NCI-H187 (cell line): ENCODE data around the gene ACTN4.
"Not testable (repeated sequence)": the region's sequence is repeated elsewhere in the genome, so short reads cannot be mapped to it uniquely, and the experiment has no call there.

Experiments
- DNase-seq, 2 experiments: peaks; one replicate each; lab custom pipeline; 2025; lab: John Stamatoyannopoulos, UW

The ACTN4 gene

DNA sequence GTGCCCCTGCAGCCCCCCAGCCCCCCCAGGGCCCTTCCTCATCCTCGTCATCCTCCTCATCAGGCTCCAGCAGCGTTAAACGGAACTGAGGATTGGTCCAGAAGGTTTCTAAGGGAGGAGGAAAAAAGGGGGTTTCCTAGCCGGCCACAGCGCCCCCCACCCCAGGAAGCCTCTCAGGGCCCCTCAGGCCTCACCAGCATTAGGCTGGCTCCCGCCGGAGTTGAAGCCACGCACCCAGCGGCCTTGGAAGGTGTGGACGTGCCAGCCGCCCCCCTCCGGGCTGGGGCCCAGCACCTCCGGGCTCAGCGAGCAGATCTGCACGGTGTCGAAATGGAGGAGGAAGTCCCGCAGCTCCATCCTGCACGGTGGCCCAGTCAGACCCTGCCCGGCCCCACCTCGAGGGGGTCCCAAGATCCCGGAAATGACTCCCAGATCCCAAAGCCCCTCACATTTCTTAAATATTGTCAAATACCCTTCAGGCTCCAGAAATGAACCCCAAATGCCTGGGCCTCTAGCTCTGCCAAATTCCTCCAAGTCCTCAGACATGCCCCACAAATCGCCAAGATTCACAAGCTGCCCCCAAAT lies 89.9 kb downstream of the ACTN4 start:
- DNase-seq, result no peak

DNA sequence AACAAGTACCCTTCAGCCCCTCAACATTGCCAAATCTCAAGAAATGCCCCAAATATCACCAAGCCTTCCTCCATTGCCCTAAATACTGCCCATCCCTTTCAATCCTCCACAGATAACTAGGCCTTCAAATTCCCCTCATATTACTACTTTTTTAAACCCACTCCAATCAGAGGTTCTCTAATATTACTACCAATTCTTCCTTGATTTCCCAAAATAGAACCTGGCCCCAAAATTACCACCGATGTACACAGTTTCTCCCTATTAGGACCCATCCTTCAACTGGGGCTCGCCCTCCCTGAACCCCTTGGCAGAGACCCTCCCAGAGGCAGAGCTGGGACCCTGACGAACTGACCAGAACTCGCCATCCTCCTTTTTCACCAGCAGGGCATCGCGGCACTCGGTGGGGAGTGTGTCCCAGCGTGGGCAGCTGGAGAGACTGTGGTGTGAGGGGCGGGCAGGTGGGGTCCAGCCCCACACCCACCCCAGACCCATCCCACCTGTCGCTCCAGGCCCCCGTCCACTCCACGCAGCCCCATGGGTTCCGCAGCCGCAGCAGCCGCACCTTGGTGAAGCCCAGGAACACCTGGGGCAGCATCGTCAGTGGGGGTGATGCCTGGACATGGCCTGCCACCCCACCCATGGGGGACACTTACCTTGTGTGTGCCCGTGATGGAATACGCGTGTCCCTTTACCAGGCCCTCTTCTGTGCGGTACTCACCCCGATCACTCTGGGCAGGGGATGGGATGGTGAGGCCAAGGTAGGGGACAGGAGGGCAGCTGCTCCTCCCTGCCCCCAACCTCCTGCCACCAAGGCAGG lies 90.7 kb downstream of the ACTN4 start:
- DNase-seq, result no peak

DNA sequence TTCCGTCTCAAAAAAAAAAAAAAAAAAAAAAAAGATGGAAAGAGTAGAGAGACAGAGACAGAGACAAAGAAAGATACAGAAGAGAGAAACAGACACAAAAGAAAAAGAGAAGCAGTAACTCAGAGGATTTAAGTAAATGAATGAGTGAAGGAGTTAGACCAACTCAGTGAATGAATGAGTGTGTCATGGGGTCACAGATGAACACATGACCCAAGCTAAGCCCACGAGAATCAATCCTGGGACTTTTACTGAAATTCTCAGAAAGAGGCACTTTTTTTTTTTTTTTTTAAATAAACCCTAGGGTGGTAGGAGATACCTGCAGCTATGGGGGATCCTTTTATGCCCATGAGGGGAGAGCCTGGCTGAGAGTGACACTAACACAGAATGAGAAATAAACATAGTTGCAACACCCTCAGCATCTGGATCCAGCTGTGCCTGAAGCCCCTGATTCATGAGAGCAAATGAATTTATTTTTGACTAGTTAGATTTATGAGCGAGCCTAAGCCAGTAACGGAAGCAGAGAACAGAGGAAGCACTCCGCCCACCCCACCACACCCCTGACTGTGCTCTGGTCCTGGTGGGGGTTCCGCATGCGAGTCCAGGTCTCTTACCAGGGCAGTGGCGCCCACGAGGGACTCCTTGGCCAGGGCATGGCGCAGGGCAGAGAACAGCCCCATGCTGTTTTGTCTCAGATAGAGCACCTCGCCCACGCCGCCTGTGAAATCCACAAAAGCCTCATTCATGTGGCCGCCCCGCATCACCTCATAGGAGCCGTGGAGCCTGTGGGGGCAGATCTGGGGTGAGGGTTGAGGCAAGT lies 92.2 kb downstream of the ACTN4 start:
- DNase-seq, result no peak

DNA sequence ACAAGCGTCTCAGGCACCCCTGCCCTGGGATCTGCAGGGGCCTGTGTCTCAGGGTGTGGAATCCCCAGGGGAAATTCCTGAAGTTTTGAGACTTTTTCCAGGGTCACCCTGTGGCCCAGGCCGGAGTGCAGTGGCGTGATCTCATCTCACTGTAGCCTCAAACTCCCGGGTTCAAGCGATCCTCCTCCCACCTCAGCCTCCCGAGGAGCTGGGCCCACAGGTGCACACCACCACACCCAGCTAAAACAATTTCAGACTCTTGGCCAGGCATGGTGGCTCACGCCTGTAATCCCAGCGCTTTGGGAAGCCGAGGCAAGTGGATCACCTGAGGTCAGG lies 92.8 kb downstream of the ACTN4 start:
- no peak for DNase-seq

DNA sequence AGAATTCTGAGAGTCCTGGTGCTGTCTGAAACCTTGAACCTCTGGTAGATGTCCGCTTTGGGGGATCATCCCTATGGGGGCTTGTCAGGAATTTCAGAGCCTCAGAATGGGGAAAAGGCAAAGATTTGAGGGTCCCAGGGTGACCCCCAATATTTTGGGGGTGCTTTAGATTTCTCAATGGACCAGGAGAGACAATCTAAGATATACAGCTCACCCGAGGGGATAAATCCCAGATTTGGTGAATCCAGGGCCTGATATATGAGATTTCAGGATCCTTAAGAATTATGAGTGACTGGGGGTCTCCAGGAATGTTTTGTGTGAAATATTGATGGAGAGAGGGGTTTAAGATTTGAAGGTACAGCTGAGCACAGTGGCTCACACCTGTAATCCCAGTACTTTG lies 93.5 kb downstream of the ACTN4 start:
- DNase-seq, result no peak

DNA sequence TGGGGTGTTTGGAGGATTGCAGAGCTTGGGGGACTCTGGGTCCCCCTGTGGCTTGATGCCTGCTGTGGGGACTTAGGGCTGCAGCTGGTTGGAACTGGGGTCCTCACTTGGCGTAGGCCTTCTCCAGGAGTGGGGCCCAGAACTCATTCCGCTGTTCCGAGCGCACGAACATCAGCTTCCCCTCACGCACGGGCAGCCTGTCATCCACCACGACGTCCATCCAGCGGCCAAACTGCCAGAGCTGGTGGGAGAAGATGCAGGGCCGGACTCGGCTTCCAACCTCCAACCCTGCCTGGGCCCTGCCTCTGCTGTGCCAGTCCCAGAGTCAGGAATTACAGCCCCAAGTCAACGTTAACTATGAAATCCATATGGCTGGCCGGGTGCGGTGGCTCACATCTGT lies 94.2 kb downstream of the ACTN4 start:
- no peak for DNase-seq

DNA sequence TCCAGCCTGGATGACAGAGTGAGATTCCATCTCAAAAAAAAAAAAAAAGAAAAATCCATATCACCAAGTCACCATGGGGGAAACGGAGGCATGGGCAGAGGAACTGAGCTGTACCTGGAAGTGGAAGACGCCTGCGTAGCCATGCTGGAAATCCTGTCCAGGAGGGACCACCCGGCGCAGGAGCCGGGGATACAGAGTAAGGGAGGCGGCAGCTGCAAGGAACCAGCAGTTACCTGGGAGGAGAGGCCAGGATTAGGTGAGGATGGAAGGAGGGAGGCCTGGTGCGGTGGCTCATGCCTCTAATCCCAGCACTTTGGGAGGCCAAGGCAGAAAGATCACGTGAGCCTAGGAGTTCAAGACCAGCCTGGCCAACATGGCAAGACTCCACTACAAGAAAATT lies 94.8 kb downstream of the ACTN4 start:
- DNase-seq, result no peak

DNA sequence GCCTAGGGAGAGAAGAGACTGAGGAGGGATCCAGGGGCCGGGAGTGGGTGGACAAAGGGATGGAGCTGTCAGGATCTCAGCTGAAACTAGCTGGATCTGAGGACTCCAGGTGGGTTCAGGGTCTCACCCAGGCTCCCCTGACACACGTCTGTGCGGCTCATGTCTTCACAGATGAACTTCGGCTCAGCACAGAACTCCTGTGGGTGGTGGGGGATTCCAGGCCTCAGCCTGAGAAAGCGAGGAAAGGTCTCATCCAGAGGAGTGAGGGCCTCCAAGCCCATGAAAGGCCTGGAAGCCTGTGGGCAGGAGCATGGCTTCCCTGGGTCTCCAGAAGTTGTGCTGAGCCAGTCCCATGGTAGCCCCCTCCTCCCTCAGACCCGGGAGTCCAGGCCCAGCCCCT lies 95.5 kb downstream of the ACTN4 start:
- no peak for DNase-seq

DNA sequence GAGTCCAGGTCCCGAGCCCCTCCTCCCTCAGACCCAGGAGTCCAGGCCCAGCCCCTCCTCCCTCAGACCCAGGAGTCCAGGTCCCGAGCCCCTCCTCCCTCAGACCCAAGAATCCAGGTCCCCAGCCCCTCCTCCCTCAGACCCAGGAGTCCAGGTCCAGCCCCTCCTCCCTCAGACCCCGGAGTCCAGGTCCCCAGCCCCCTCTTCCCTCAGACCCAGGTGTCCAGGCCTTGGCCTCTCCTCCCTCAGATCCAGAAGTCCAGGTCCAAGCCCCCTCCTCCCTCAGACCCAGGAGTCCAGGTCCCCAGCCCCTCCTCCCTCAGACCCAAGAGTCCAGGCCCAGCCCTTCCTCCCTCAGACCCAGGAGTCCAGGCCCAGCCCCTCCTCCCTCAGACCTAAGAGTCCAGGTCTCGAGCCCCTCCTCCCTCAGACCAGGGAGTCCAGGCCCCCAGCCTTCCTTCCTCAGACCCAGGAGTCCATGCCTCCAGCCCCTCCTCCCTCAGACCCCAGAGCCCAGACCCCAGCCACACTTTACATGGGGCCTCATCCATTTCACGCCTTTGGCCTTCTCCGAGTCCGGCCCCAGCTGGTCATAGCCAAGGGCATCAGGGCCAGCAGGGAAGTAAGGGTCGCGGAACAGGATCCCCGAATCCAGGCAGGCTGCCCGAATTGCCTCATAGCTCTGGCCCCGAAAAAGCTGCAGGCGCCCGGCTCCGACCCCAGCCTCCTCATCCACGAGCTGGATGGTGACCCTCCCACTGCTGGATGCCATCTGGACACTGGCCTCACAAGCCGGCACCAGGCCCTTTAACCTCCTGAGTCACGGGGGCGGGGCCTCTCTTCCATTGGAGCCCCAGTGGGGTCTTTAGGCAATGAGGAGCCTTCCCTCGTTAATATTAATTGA lies 96.2 kb downstream of the ACTN4 start:
- no peak for DNase-seq

DNA sequence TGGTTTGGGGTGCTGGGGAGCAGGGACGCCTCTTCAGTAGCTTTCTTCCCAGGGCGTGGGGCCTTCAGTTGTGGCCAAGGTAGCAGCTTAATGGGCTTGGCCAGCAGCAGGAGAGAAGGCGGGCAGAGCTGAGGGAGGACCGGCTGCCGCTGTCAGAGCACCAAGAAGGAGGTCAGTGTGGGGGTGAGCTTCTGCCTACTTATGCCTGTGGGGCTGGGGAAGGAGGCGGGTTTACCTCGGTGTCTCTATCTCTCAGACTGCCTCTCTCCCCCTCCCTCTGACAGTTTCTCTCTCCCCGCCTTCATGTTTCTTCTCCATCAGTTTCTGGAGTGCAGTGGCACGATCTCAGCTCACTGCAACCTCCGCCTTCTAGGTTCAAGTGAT lies 96.8 kb downstream of the ACTN4 start, which contains the start of gene CAPN12:
Gene CAPN12 (minus strand): TSS at position 177 of the 384 bp plus-strand sequence. CDS start 309 bp downstream, outside the sequence.
- DNase-seq, result no peak

DNA sequence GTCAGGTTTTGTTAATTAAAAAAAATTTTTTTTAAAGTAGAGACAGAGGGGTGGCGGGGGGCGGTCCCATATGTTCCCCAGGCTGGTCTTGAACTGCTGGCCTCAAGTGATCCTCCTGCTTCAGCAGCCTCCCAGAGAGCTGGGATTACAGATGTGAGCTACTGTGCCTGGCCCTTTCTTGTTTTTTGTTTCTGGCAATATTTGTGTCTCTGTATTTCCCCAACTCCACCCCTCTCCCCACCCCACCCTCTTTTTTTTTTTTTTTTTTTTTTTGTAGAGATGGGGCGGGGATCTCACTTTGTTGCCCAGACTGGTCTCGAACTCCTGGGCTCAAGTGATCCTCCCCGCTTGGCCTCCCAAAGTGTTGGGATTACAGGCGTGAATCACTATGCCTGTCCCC lies 97.4 kb downstream of the ACTN4 start:
- no peak for DNase-seq

DNA sequence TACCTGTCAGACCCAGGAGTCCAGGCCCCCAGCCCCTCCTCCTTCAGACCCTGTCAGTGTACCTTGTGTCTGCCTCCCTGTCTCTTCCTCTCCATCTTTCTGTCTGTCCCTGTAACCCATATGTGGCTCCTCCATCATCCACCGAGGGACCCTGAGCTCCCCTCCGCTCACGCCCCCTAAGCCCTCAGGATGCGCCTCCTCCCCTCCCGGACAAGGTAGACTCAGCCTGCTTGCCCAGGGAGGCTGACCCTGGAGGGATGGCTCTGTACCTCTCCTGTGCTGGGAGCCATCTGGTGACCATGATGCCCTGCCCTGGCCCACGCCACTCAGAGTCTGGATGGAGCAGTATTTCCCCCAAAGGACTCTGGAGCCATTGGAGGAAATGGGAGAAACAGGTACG lies 97.9 kb downstream of the ACTN4 start:
- DNase-seq, result no peak

DNA sequence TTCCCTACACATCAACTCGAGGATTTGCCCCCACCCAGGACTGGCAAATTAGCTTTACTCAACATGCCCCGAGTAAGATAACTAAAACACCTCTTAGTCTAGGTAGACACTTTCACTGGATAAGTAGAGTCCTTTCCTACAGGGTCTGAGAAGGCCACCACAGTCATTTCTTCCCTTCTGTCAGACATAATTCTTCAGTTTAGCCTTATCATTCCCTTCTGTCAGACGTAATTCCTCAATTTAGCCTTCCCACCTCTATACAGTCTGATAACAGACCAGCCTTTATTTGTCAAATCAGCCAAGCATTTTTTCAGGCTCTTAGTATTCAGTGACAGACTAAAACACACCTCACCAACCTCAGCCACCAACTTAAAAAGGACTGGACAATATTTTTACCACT lies 106.3 kb downstream of the ACTN4 start:
- not testable (repeated sequence) for DNase-seq

DNA sequence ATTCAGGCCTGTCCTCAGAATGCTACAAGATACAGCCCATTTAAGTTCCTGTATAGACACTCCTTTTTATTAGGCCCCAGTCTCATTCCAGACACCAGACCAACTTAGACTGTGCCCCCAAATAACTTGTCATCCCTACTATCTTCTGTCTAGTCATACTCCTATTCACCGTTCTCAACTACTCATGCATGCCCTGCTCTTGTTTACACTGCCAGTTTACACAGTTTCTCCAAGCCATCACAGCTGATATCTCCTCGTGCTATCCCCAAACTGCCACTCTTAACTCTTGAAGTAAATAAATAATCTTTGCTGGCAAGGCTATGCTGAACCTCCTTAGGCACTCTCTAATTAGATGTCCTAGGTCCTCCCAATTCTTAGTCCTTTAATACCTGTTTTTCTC lies 106.7 kb downstream of the ACTN4 start:
- not testable (repeated sequence) for DNase-seq

DNA sequence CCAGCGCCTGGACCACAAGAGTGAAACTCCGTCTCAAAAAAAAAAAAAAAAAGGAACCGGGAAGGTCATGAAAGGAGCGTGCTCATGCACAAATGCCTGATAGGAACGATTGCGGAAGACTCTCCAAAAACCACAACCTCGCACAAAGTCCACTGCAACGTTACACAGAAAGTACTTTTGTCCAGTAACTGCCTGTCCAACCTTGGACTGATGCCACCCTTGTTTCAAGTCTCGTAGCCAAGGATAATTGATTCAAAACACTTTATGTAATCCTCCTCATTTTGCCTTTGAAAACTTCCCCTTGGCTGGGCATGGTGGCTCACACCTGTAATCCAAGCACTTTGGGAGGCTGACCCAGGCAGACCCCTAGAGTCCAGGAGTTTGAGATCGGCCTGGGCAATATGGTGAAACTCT lies 112.1 kb downstream of the ACTN4 start:
- DNase-seq, result no peak

DNA sequence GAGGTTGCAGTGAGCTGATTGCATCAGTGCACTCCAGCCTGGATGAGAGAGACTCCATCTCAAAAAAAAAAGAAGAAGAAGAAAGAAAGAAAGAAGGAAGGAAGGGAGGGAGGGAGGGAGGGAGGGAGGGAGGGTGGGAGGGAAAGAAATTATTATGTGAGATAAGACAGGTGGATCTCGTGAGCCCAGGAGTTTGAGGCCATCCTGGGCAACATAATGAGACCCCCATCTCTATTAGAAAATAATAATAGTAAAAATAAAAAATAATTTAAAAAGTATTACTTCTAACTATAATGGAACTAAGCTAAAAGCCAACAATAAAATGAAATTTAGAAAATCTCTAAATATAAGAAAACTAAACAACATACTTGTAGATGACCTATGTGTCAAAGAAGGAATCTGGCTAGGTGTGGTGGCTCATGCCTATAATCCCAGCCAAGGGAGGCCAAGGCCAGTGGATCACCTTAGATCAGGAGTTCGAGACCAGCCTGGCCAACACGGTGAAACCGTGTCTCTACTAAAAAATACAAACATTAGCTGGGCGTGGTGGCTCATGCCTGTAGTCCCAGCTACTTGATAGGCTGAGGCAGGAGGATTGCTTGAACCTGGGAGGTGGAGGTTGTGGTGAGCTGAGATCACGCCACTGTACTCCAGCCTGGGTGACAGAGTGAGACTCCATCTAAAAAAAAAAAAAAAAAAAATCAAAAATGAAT lies 113.5 kb downstream of the ACTN4 start:
- not testable (repeated sequence) for DNase-seq

DNA sequence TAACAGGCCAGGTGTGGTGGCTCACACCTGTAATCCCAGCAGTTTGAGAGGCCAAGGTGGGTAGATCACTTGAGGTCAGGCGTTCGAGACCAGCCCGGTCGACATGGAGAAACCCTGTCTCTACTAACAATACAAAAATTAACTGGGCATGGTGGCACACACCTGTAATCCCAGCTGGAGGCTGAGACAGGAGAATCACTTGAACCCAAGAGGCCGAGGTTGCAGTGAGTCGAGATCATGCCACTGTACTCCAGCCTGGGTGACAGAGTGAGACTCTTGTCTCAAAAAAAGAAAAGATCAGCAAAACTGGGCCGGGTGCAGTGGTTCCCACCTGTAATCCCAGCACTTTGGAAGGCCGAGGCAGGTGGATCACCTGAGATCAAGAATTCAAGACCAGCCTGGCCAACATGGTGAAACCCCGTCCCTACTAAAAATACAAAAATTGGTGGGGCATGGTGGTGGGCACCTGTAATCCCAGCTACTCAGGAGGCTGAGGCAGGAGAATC lies 114.5 kb downstream of the ACTN4 start:
- not testable (repeated sequence) for DNase-seq

DNA sequence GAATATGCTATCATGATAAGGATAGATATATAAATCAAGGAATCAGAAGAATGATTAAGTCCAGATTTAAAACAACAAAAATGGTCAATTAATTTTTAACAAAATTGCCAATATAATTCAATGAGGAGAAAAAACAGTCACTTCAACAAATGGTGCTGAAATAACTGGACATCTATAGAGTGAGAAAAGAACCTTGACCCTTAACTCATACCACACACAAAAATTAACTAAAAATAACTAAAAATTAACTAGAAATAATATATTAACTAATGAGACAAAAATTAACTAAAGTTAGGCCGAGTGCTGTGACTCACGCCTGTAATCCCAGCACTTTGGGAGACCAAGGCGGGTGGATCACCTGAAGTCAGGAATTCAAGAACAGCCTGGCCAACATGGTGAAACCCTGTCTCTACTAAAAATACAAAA lies 116.4 kb downstream of the ACTN4 start:
- DNase-seq, result no peak

DNA sequence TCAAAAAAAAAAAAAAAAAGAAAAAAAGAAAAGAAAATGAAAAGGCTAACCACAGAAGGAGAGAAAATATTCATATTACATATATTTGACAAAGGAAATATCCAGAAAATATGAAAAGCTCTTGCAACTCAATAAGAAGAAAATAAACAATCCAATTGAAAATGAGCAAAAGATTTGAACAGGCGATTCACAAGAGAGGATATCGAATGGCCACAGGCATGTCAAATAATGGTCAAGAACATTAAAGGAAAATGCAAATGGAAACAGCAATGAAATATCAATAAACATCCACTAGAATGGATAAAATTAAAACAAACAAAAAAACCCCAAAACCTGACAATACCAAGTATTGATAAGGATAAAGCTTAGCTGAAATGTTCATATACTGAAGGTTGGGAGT lies 117.8 kb downstream of the ACTN4 start:
- no peak for DNase-seq

DNA sequence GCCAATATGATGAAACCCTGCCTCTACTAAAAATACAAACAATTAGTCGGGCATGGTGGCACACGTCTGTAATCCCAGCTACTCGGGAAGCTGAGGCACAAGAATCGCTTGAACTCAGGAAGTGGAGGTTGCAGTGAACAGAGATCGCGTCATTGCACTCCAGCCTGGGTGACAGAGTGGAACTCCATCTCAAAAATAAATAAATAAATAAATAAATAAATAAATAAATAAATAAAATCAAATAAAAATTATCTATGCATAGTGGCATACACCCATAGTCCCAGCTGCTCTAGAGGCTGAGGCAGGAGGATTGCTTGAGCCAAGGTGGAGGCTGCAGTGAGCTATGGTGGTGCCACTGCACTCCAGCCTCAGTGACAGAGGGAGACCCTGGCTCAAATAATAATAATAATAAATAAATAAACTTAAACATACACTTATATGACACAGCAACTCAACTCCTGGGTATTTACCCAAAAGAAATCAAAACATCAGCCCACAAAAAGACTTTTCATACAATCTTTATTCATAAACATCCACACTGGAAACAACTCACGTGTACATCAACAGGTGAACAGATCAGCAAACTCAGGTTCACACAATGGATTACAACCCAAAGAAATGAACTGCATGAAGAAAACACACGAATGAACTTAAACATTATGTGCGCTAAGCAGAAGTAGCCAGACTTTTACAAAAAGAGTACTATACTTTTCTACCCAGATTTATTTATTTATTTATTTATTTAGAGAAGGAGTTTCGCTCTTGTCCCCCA lies 119.0 kb downstream of the ACTN4 start:
- DNase-seq, result no peak
